GM12864 (cell line): ENCODE measurements around the gene APLN.

Experiments
- DNase-seq: peaks from one replicate; pipeline ENCODE4 v3.0.0-alpha.2; 2011; ENCODE audit warnings: low read depth
- H3K4me3 ChIP-seq: 2 replicates; pipeline ENCODE4 v1.5.1; 2011; ENCODE audit warnings: mild to moderate bottlenecking, low read depth, low read length, control low read depth
- CTCF ChIP-seq: IDR thresholded peaks from 2 replicates; pipeline ENCODE4 v1.5.1; 2011; ENCODE audit warnings: low read depth, mild to moderate bottlenecking, moderate library complexity, low read length, control low read depth, inconsistent platforms; ENCODE audit errors: missing control alignments

Gene APLN

GRCh38 chrX:129655547-129656249 is 942 bp upstream of the APLN start:
- TF ChIP-seq CTCF = peak; percentile 20
- no peak overlapping the region for H3K4me3 ChIP-seq
- DNase-seq = no peak

DNA sequence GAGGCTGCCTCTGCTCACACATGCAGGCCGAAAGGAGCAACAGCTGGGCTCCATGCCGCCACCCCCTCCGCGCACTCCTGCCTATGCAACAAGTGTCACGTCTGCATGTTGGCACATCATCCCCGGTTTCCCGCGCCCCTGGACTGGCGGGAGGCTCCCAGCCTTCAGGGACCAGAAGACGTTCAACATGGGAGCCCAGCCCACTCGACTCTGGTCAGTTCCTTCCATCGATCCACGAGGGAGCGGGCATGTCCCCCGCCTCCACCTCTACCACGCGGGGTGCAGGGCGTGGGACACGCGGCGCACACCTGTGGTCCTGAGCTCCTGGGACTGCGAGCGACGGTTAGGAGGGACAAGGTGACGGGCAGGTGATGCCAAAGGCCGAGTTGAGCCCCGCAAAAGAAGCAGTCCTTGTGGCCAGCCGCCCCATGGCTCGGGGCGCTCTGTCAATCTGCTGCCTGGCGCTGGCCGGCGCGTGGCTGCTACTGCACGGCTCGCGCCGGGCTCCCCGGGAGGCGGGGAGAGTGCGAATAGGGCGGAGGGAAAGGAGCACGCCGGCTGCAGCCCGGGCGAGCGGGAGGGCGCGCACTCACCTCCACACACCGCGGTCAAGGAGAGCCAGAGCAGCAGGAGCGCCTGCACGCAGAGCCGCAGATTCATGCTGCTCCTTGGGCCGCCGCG is 645 bp downstream of the APLN start:
- peak overlapping the region; percentile 44 for H3K4me3 ChIP-seq
- no peak for DNase-seq
- no peak for TF ChIP-seq CTCF

- no peak overlapping the region; the same call in 1 of the 2 replicates for H3K4me3 ChIP-seq
- no peak for DNase-seq
Measured at GRCh38 chrX:129653181-129653970, 1.4 kb downstream of the APLN start.

DNA sequence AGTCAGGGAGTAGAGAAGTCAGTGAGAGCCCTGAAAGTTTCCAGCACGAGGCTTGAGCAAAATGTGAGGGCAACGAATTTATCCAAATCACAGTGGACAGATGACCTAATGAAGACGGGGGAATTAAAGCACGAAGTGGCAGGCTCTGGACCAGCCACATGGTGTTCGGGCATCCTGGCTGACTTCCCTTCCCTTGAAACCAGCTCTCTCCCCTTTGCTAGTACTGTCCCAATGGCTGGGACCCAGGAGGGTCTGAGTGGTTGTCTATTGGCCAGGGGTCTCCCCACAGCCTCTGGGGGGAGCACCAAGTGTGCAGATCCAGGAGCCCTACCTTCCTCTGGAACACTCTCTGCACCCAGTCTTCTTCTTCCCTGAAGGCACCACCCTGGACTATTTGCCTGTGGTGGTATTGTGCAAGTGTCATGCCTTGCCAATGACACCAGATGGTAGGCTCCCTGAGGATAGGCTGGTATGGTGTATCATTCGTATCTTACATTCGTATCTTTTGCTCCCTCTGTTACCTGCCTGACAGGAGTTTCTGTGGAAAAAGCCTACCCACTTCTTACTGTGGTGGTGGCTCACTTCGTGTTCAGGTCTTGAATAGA is 2.1 kb downstream of the APLN start:
- TF ChIP-seq CTCF = no peak
- no peak overlapping the region for H3K4me3 ChIP-seq
- DNase-seq = no peak

More at GRCh38 chrX:129653181-129653970, 1.4 kb downstream of the APLN start:
- no peak for TF ChIP-seq CTCF

DNA sequence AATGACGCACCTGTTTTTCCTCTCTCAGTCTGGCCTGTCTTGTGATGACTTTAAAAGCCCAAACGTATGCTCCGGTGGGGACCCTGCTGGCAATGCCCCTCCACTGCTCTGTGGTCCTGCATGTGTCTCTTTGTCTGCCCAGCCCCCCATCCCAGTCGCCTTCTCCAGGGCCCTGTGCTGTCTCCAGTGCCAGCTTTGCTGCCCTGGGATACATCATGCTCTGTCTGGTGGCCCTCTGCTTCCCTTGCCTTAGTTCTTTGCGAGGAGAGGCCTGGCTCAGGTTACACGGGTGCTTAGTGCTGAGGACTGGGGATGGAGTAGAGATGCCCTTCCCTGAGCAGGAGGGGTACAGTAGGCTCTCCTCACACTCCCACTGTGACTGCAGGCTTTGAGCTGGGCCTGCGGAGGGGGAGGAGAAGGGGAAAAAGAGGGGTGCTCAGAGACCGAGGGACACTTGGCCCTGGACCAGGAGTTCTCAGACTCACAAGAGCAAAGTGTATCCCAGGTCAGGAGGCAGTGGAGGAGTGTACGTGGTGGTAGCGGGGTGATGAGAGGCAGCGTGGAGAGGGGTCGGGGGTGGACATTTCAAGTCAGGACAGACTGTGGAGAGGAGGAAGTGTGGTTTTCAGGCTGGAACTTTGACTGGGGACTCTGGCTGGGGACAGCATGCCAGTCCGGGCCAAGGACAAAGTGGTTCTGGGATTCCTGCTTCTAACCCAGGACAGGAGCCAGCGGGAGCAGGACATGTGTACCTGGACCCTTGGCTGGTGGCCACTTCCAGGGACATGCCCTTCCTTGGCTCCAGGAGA is 2.8 kb downstream of the APLN start:
- no peak for TF ChIP-seq CTCF
- DNase-seq = no peak

More for the DNA sequence above, 2.8 kb downstream of the APLN start:
- H3K4me3 ChIP-seq = no peak overlapping the region
